DLD1 (cell line): ENCODE measurements around the gene CATSPERD.

ENCODE experiments used
- in situ Hi-C: cut with HindIII; loops from 2 replicates; pipeline ENCODE4 v1.10.0; 2017; ENCODE audit warnings: low sequenced_read_pairs

Gene CATSPERD

DNA sequence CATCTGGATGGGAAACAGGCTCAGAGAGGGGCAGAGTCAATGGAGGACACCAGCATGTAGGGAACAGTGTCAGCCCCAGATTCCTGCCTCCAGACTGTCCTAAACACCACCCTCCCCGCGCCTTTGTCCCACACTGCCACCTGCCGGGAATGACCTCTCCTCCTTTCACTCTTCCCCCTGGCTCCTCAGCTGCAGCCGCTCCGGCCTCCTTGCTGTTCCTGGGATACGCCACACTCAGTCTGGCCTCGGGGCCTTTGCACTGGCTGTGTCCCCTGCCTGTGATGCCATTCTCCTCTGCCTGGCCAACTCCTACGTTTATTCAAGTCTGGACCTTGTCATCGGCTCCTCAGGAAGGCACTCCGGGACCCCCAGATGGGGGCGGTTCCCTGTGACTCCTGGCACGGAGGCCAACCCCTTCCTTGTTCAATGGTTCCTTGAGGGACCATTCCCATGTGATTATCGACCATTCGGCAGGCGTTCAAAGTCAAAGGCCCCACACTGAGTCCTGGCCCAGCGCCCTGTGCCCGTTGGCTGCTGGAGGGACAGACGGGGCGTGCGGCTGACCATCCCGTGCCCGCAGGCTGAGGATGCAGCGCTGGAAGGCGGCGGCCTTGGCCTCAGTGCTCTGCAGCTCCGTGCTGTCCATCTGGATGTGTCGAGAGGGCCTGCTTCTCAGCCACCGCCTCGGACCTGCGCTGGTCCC, 103.3 kb downstream of the CATSPERD start:
- in situ Hi-C loops = no loop called here

DNA sequence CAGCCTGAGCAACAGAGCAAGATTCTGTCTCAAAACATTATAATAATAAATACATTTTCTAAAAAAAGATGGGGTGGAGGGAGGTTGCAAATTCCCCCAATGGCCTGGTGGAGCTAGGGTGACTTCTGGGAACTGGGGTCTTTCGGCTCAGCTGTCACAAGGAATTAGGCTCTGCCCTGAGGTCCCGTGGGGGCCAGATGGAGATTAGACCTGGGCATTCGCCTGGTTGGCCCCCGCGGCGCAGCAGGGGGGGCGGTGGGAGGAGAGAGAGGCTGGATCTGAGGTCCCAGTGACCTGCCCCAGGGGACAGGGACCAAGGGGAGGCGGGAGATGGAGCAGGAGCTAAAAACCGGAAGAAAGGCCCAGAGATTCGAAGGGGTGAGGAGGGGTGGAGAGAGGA, 104.3 kb downstream of the CATSPERD start:
- in situ Hi-C loops = no loop called here

DNA sequence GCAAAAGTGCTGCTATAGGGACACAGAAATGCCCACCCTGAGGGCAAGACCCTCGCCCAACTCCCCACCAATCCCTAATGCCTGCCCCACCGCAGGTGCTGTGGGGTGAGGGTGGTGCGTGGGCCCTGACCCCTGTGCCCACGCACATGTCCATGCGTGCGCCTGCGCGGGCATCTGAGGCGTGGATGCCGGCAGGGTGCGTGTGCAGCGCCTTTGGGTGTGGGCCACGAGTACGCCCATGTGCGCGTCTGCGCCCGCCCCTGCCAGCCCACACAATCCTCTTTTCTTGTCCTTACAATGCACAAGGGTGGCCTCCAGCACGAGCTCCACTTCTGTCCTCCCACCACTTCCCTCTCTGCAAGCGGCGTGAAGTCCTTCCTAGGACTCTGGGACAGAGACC, 104.7 kb downstream of the CATSPERD start:
- in situ Hi-C loops = no loop called here

DNA sequence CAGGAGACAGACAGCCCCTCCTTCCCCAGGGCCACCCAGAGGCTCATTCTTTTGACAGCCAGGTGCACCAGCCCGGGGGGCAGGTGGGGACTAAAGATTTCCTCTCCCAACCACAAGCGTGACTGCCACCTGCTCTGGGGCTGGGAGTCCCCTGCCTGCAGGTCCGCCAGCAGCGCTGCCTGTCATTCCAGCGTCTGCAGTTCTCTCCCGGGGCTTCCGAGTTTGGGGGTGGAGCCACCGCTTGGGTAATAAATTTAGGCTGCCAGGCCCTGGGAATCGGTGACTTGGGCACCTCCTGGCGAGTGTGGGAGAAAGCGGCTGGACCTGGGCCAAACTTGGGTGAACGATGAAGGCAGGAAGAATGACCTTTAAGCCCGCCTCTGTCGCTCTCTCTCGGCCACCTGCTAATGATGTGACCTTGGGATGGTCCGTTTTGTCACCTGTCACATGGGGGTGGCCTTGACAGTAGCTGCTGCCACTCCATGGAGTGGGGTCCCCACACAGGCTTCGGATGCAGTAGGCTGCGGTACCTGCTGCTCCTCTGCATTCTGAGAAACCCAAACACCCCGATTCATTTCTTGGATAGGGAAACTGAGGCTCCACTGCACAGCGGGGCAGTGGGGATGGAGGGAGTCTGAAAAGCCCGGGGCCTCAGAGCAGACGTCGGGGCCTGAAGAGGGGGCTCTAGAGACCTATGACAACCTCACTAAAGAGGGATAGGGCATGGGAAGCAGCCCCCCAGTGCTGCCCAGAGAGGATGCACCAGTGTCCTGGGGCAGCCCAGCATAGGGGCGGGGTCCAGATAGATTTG, 106.3 kb downstream of the CATSPERD start:
- in situ Hi-C loops = no loop called here

DNA sequence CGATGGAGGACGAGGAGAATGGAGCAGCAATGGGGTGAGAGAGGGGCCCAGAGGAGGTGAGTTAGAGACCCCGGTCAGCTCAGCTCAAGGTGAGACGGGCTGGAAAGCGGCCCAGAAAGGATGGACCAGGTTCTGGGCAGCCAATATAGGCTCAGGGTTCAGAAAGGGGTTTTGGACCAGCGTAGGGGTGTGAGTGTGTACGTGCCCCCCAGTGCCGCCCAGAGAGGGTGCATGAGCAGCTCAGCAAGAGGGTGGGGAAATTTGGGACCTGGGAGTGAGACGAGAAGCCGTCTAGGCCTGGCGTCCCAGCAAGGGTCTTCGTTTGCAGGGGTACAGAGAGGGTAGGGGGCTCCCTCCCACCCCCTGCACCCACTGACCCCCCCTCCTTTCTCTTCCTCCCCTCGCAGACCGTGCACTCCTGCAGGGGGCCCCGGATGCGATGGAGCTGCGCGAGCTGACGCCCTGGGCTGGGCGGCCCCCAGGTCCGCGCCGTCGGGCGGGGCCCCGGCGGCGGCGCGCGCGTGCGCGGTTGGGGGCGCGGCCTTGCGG, 107.0 kb downstream of the CATSPERD start:
- in situ Hi-C loops = no loop called here

DNA sequence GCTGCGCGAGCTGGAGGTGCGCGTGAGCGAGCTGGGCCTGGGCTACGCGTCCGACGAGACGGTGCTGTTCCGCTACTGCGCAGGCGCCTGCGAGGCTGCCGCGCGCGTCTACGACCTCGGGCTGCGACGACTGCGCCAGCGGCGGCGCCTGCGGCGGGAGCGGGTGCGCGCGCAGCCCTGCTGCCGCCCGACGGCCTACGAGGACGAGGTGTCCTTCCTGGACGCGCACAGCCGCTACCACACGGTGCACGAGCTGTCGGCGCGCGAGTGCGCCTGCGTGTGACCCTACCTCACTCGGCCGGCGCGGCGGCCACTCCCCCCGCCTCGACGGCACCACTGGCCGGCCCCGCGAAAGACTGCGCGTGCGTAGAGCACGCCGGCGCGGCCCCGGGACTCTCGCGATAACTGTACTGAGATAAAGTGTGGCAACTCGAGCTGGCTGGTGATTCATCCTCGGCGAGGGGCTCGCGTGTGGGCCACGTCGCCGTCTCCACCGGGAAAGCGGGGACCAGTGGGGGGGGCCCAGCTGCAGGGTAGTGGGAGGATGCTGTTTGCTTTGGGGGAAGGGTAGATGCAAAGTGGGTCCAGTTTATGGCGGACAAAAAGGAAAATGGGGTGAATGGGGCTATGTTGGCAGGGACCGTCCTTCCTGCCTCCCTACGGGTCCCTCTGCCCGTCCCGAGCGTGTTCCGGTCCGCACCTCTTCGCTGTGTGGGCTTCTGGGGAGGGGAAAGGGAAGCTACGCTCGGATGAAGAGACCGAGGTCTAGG, 107.6 kb downstream of the CATSPERD start:
- in situ Hi-C loops = no loop called here
